GM21529 (cell line): Measurements from ENCODE around the gene DOCK4.

Experiments
- ATAC-seq: cut with Tn5 transposase; IDR thresholded peaks from one replicate; pipeline ENCODE4 v1.9.1; 2021; ENCODE audit not compliant: unreplicated experiment

The DOCK4 gene

GRCh38 chr7:112223310-112223709, 17.1 kb upstream of the DOCK4 start:
- no peak for ATAC-seq

- no peak for ATAC-seq
Measured at GRCh38 chr7:112220877-112221434, 14.8 kb upstream of the DOCK4 start.

- ATAC-seq, result no peak
Measured at GRCh38 chr7:112215787-112216186, 9.6 kb upstream of the DOCK4 start.

GRCh38 chr7:112214883-112215282, 8.7 kb upstream of the DOCK4 start:
- ATAC-seq, result no peak

- no peak for ATAC-seq
Measured at GRCh38 chr7:112214268-112214667, 8.1 kb upstream of the DOCK4 start.

GRCh38 chr7:112213735-112214134, 7.5 kb upstream of the DOCK4 start:
- no peak for ATAC-seq

GRCh38 chr7:112212571-112212970, 6.4 kb upstream of the DOCK4 start:
- ATAC-seq, result no peak

- no peak for ATAC-seq
Measured at GRCh38 chr7:112211348-112211907, 5.2 kb upstream of the DOCK4 start.

- ATAC-seq, result no peak
Measured at GRCh38 chr7:112207765-112208164, 1.6 kb upstream of the DOCK4 start.

GRCh38 chr7:112206991-112207592, 893 bp upstream of the DOCK4 start:
- no peak for ATAC-seq

GRCh38 chr7:112205343-112206237, 609 bp downstream of the DOCK4 start:
- ATAC-seq, result peak; percentile 15

GRCh38 chr7:112204499-112205342, 1.5 kb downstream of the DOCK4 start:
- no peak for ATAC-seq

- no peak for ATAC-seq
Measured at GRCh38 chr7:112203365-112203739, 2.8 kb downstream of the DOCK4 start.

- no peak for ATAC-seq
Measured at GRCh38 chr7:112202816-112203215, 3.4 kb downstream of the DOCK4 start.

- ATAC-seq, result no peak
Measured at GRCh38 chr7:112201839-112202238, 4.4 kb downstream of the DOCK4 start.

- ATAC-seq, result no peak
Measured at GRCh38 chr7:112201411-112201810, 4.8 kb downstream of the DOCK4 start.

- ATAC-seq, result no peak
Measured at GRCh38 chr7:112199672-112200071, 6.5 kb downstream of the DOCK4 start.

- ATAC-seq, result no peak
Measured at GRCh38 chr7:112199035-112199655, 7.1 kb downstream of the DOCK4 start.

GRCh38 chr7:112197322-112197721, 8.9 kb downstream of the DOCK4 start:
- ATAC-seq, result no peak

- ATAC-seq, result no peak
Measured at GRCh38 chr7:112195717-112196116, 10.5 kb downstream of the DOCK4 start.
